Calu3 (cell line): ENCODE data around the gene ZIM2. TPM values are rescaled to one million over a fixed set of nuclear protein-coding genes. Genes with fewer than 3 reads are reported as not detected.

Experiments
- BruUV-seq: library from RNA; stranded (reverse); fragments of 400-500 nt; replicated peaks from 2 replicates; lab custom pipeline; 2021; lab: Mats Ljungman, UMichigan
- CTCF ChIA-PET: fragments of 300-600 bp; sonication (Branson Sonifier 250); formaldehyde crosslinking; loops from one replicate; lab custom pipeline; 2022; ENCODE audit warnings: antibody characterized with exemption; lab: Charles Lee
- DNase-seq: peaks from one replicate; pipeline ENCODE4 v3.0.0; 2022
- H3K27ac Mint-ChIP-seq: one replicate; pipeline ENCODE4 v1.8.0; 2022; ENCODE audit warnings: mixed read lengths; ENCODE audit not compliant: unreplicated experiment
- H3K27me3 Mint-ChIP-seq: one replicate; pipeline ENCODE4 v1.8.0; 2022; ENCODE audit warnings: mixed read lengths; ENCODE audit not compliant: unreplicated experiment
- H3K36me3 Mint-ChIP-seq: one replicate; pipeline ENCODE4 v1.8.0; 2022; ENCODE audit warnings: mild to moderate bottlenecking, moderate library complexity, mixed read lengths; ENCODE audit not compliant: insufficient read depth, unreplicated experiment
- H3K4me1 Mint-ChIP-seq: one replicate; pipeline ENCODE4 v1.8.0; 2022; ENCODE audit warnings: mild to moderate bottlenecking, low read depth, mixed read lengths; ENCODE audit not compliant: unreplicated experiment
- H3K4me3 Mint-ChIP-seq: one replicate; pipeline ENCODE4 v1.8.0; 2022; ENCODE audit warnings: mild to moderate bottlenecking, low read depth, moderate library complexity, mixed read lengths; ENCODE audit not compliant: unreplicated experiment
- H3K9me3 Mint-ChIP-seq: one replicate; pipeline ENCODE4 v1.8.0; 2022; ENCODE audit warnings: low read depth, mixed read lengths; ENCODE audit not compliant: unreplicated experiment
- CTCF ChIP-seq: fragments of 200-600 bp; IDR thresholded peaks from one replicate; pipeline ENCODE4 v1.8.0; 2022; ENCODE audit warnings: antibody characterized with exemption; ENCODE audit not compliant: unreplicated experiment
- intact Hi-C: fragments of 100-400 bp; cut with micrococcal nuclease; formaldehyde crosslinking; loops from one replicate; pipeline ENCODE4 v1.10.0; 2022; ENCODE audit not compliant: unreplicated experiment
- total RNA-seq: library from RNA; stranded (reverse); gene quantifications from 2 replicates; pipeline ENCODE4 v1.2.3, GENCODE V29; 2022

ZIM2 gene
- total RNA-seq, 1 experiment from 2014 or later: not detected

- Mint-ChIP-seq H3K9me3 (peaks cover 19% of the 10 kb centered on the region), H3K4me1 (no peaks in the 10 kb centered on the region), H3K4me3 (no peak overlapping the region), H3K36me3 (peaks cover 3% of the 10 kb centered on the region), H3K27ac (no peak overlapping the region), H3K27me3 (no peaks in the 10 kb centered on the region)
- intact Hi-C loops: no loop called here
- no TSS peak for BruUV-seq
- no peak for DNase-seq
- CTCF ChIA-PET: no interaction called here
- no peak for TF ChIP-seq CTCF
Observed at GRCh38 chr19:56869886-56870285, 29.4 kb upstream of the ZIM2 start.

GRCh38 chr19:56868446-56868845, 27.9 kb upstream of the ZIM2 start:
- Mint-ChIP-seq H3K27ac (no peak overlapping the region), H3K4me1 (no peaks in the 10 kb centered on the region), H3K9me3 (peaks cover 21% of the 10 kb centered on the region), H3K27me3 (no peaks in the 10 kb centered on the region), H3K4me3 (no peak overlapping the region), H3K36me3 (no peaks in the 10 kb centered on the region)
- no peak for TF ChIP-seq CTCF
- CTCF ChIA-PET: no interaction called here
- DNase-seq: no peak
- intact Hi-C loops: no loop called here
- BruUV-seq: no TSS peak

GRCh38 chr19:56866538-56866937, 26.0 kb upstream of the ZIM2 start:
- CTCF ChIA-PET: no interaction called here
- Mint-ChIP-seq H3K4me1 (no peaks in the 10 kb centered on the region), H3K27ac (no peak overlapping the region), H3K9me3 (peaks cover 24% of the 10 kb centered on the region), H3K4me3 (no peak overlapping the region), H3K27me3 (no peaks in the 10 kb centered on the region), H3K36me3 (no peaks in the 10 kb centered on the region)
- TF ChIP-seq CTCF: no peak
- no peak for DNase-seq
- intact Hi-C loops: no loop called here
- BruUV-seq: no TSS peak

GRCh38 chr19:56864443-56865125, 24.1 kb upstream of the ZIM2 start:
- Mint-ChIP-seq H3K4me3 (no peak overlapping the region), H3K4me1 (no peaks in the 10 kb centered on the region), H3K36me3 (no peaks in the 10 kb centered on the region), H3K9me3 (peaks cover 22% of the 10 kb centered on the region), H3K27ac (no peak overlapping the region), H3K27me3 (no peaks in the 10 kb centered on the region)
- no peak for TF ChIP-seq CTCF
- intact Hi-C loops: no loop called here
- no peak for DNase-seq
- CTCF ChIA-PET: no interaction called here
- BruUV-seq: no TSS peak
